RWPE2 (cell line): ENCODE measurements around the gene EPGN.

Source experiments
- ATAC-seq: fragments of 200-7000 bp; cut with Tn5 transposase; 3 replicates; pipeline ENCODE4 v1.9.1; 2021; ENCODE audit warnings: low read depth
- DNase-seq: peaks from one replicate; pipeline ENCODE4 v3.0.0-alpha.2; 2020; ENCODE audit warnings: low spot score
- H3K27ac ChIP-seq: fragments of 450-650 bp; 2 replicates; pipeline ENCODE4 v1.5.1; 2017; ENCODE audit warnings: mild to moderate bottlenecking; ENCODE audit not compliant: poor library complexity, severe bottlenecking
- H3K27me3 ChIP-seq: fragments of 250-450 bp; sonication (Bioruptor Pico); 2 replicates; pipeline ENCODE4 v1.5.1; 2021; ENCODE audit warnings: mild to moderate bottlenecking, moderate library complexity; ENCODE audit not compliant: insufficient read depth, poor library complexity, severe bottlenecking
- H3K36me3 ChIP-seq: fragments of 250-450 bp; sonication (Bioruptor Pico); 2 replicates; pipeline ENCODE4 v1.5.1; 2020; ENCODE audit warnings: low read depth, mild to moderate bottlenecking, moderate library complexity
- H3K4me1 ChIP-seq: fragments of 250-450 bp; sonication (Bioruptor Pico); 2 replicates; pipeline ENCODE4 v1.5.1; 2021; ENCODE audit warnings: mild to moderate bottlenecking, moderate library complexity; ENCODE audit not compliant: insufficient read depth, poor library complexity, severe bottlenecking
- H3K4me3 ChIP-seq: fragments of 250-450 bp; sonication (Bioruptor Pico); 2 replicates; pipeline ENCODE4 v1.5.1; 2021; ENCODE audit warnings: mild to moderate bottlenecking, moderate library complexity; ENCODE audit not compliant: severe bottlenecking
- H3K9me3 ChIP-seq: fragments of 250-450 bp; sonication (Bioruptor Pico); 2 replicates; pipeline ENCODE4 v1.5.1; 2021; ENCODE audit warnings: mild to moderate bottlenecking, moderate library complexity; ENCODE audit not compliant: severe bottlenecking
- CTCF ChIP-seq: fragments of 450-650 bp; IDR thresholded peaks from one replicate; pipeline ENCODE4 v1.5.1; 2017; ENCODE audit warnings: mild to moderate bottlenecking, moderate library complexity; ENCODE audit not compliant: poor library complexity, severe bottlenecking

EPGN gene

GRCh38 chr4:74318276-74318675 is 10.0 kb downstream of the EPGN start:
- no peak for TF ChIP-seq CTCF
- Histone ChIP-seq H3K4me3 (no peak overlapping the region), H3K36me3 (peaks cover 35% of the 10 kb centered on the region), H3K9me3 (no peaks in the 10 kb centered on the region), H3K27ac (no peak overlapping the region), H3K4me1 (peaks cover 15% of the 10 kb centered on the region), H3K27me3 (no peaks in the 10 kb centered on the region)
- DNase-seq = no peak
- no peak for ATAC-seq

DNA sequence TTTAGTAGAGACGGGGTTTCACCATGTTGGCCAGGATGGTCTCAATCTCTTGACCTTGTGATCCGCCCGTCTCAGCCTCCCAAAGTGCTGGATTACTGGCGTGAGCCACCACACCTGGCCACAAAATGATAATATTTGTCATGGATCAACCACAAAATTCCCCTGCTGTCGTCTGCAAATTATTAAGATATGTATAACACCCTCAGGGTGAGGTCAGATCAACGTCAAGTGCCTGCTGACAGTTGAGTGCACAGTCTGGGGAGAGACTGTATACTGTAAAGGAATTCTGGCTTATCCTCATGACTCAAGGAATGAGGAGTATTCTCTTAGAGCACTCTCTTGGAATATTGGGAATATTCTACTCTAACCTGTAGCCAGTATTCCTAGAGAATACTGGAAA is 11.2 kb downstream of the EPGN start:
- DNase-seq = no peak
- peaks cover 15% of the 10 kb centered on the region for H3K4me1 ChIP-seq
- peak overlapping the region; percentile 33 for H3K27ac ChIP-seq
- peaks cover 26% of the 10 kb centered on the region for H3K36me3 ChIP-seq
- ATAC-seq = peak; percentile 26; the same call in 2 of the 3 replicates
- TF ChIP-seq CTCF = no peak
- H3K27me3 ChIP-seq = no peaks in the 10 kb centered on the region
- no peaks in the 10 kb centered on the region for H3K9me3 ChIP-seq
- no peak overlapping the region for H3K4me3 ChIP-seq

DNA sequence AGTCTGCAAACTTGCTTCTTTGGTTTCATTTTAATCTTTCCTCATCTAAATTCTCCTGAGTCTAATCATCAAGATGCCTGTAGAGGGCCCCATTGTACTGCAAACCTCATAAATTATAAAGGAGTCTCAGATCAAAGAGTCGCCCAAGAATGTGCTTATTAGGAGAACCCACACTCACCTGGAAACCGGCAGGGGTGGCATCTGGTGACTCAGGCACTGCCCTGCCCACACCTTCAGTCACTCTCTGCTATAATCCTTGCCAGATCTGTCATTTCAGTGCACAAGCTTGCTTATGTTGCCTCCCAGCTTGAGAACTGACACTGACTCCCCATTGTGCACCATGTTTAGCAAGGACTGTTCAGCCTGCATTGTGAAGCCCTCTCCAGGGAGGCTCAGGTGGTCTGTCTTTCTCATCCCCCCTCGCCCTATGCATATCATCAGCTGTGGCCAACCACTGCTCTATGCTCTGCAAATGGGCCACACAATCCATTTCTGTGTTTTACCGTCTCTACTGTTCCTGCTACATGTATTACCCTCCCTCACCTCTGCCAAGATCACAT is 12.4 kb downstream of the EPGN start:
- Histone ChIP-seq H3K4me3 (no peak overlapping the region), H3K36me3 (peaks cover 17% of the 10 kb centered on the region), H3K27me3 (no peaks in the 10 kb centered on the region), H3K27ac (peak overlapping the region; percentile 33), H3K4me1 (peaks cover 15% of the 10 kb centered on the region), H3K9me3 (no peaks in the 10 kb centered on the region)
- DNase-seq (peak; percentile 86), ATAC-seq (peak; percentile 97)
- peak; percentile 87 for TF ChIP-seq CTCF

- no peak for TF ChIP-seq CTCF
- peaks cover 4% of the 10 kb centered on the region for H3K36me3 ChIP-seq
- no peak overlapping the region for H3K27ac ChIP-seq
- ATAC-seq (no peak), DNase-seq (no peak)
- H3K27me3 ChIP-seq = no peaks in the 10 kb centered on the region
- no peak overlapping the region for H3K4me3 ChIP-seq
- no peaks in the 10 kb centered on the region for H3K9me3 ChIP-seq
- H3K4me1 ChIP-seq = peaks cover 21% of the 10 kb centered on the region
These were observed 14.0 kb downstream of the EPGN start for GRCh38 chr4:74322301-74322700.

GRCh38 chr4:74323663-74324062 is 15.4 kb downstream of the EPGN start:
- Histone ChIP-seq H3K27ac (no peak overlapping the region), H3K36me3 (0 out of 2 replicates have a peak, but pooled peaks cover 3% of the 10 kb centered on the region), H3K4me1 (peaks cover 34% of the 10 kb centered on the region), H3K9me3 (no peaks in the 10 kb centered on the region), H3K4me3 (no peak overlapping the region), H3K27me3 (no peaks in the 10 kb centered on the region)
- no peak for ATAC-seq
- DNase-seq = no peak
- no peak for TF ChIP-seq CTCF
